ENCODE data around the gene MEGF11. TPM values are rescaled to one million over a fixed set of nuclear protein-coding genes. Genes with fewer than 3 reads are reported as not detected.

MEGF11 gene
- polyA plus RNA-seq, 1 of the 3 experiments (the other 2 are of a cell fraction) = not detected

DNA sequence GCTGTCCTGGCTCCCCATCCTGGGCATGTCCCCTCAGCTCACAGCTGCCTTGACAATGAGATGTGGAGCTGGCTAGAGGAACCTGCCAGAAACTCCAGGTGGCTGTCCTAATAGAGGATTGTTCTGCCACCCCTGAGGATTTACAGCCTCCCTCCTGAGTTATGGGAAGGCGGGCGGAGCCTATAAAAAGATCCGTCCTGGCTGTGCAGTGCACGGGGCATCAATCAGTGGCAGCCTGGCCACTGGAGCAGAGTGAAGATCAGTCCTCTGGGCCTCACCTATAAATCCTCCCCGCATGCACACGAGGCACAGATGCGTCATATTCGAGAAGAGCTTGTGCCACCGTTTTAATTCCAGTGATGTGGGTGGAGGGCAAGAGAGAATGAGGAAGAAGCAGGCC is 90.0 kb downstream of the MEGF11 start:
- Histone ChIP-seq H4K20me1 (ENCODE audit: insufficient read depth) (no peaks in the 10 kb centered on the region), H3F3A (replicated peaks; ENCODE audit: insufficient read depth) (no peaks in the 10 kb centered on the region), H3K27me3 (ENCODE audit: insufficient read depth) (no peaks in the 10 kb centered on the region), H3K9me2 (no peaks in the 10 kb centered on the region), H3K4me3 (ENCODE audit: low read depth in 2 of 2, low read length in 1 of 2) (no peak overlapping the region), H3K4me1 (ENCODE audit: control insufficient read depth in 1 of 2, insufficient read depth in 2 of 2, low read depth in 1 of 2, low read length in 1 of 2) (peaks cover 0 to 24% of the 10 kb centered on the region in 2 experiments; a peak in 1 of 4 replicates), H3K9me3 (no peaks in the 10 kb centered on the region), H2AFZ (ENCODE audit: low read depth) (no peak overlapping the region), H3K9ac (no peak overlapping the region), H3K36me3 (replicated peaks in 1 of 2; ENCODE audit: control insufficient read depth in 1 of 2, insufficient read depth in 2 of 2, low read length in 1 of 2) (no peaks in the 10 kb centered on the region), H3K79me2 (ENCODE audit: insufficient read depth) (no peaks in the 10 kb centered on the region), H3K4me2 (no peak overlapping the region), H3K27ac (ENCODE audit: low read depth in 2 of 2, low read length in 1 of 2) (no peak overlapping the region)
- ChIA-PET CTCF (no interaction called here), POLR2A (no interaction called here)
- TF ChIP-seq, protein P1, sequence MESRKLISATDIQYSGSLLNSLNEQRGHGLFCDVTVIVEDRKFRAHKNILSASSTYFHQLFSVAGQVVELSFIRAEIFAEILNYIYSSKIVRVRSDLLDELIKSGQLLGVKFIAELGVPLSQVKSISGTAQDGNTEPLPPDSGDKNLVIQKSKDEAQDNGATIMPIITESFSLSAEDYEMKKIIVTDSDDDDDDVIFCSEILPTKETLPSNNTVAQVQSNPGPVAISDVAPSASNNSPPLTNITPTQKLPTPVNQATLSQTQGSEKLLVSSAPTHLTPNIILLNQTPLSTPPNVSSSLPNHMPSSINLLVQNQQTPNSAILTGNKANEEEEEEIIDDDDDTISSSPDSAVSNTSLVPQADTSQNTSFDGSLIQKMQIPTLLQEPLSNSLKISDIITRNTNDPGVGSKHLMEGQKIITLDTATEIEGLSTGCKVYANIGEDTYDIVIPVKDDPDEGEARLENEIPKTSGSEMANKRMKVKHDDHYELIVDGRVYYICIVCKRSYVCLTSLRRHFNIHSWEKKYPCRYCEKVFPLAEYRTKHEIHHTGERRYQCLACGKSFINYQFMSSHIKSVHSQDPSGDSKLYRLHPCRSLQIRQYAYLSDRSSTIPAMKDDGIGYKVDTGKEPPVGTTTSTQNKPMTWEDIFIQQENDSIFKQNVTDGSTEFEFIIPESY (IDR thresholded peaks at IDR 0.05; ENCODE audit: borderline replicate concordance, low read depth) = no peak
- TF ChIP-seq FOXM1 (IDR thresholded peaks at IDR 0.05; ENCODE audit: low read depth) (no peak), YY1 (IDR thresholded peaks at IDR 0.05; ENCODE audit: low read depth) (no peak), TCF12 (IDR thresholded peaks at IDR 0.05) (no peak), RXRA (IDR thresholded peaks at IDR 0.05; ENCODE audit: borderline replicate concordance, low read depth) (no peak), GATA2 (CRISPR knock-in tag; IDR thresholded peaks at IDR 0.05) (no peak), NRF1 (IDR thresholded peaks at IDR 0.05; ENCODE audit: low read depth, low read length) (no peak), RCOR1 (IDR thresholded peaks at IDR 0.05; ENCODE audit: low read length) (no peak), FOSL2 (IDR thresholded peaks at IDR 0.05; ENCODE audit: borderline replicate concordance, low read depth) (no peak), NFIC (IDR thresholded peaks at IDR 0.05; ENCODE audit: borderline replicate concordance) (no peak), MXI1 (IDR thresholded peaks at IDR 0.05; ENCODE audit: low read depth, low read length) (no peak), GABPA (IDR thresholded peaks at IDR 0.05; ENCODE audit: low read depth) (no peak), JUND (IDR thresholded peaks at IDR 0.05) (no peak), TEAD4 (IDR thresholded peaks at IDR 0.05; ENCODE audit: borderline replicate concordance, insufficient read depth) (no peak), EZH2phosphoT487 (IDR thresholded peaks at IDR 0.05; ENCODE audit: borderline replicate concordance, low read depth) (no peak), PBX3 (IDR thresholded peaks at IDR 0.05) (no peak), IRF3 (IDR thresholded peaks at IDR 0.05; ENCODE audit: low read depth, low read length) (no peak)
- TF ChIP-seq, protein P2, sequence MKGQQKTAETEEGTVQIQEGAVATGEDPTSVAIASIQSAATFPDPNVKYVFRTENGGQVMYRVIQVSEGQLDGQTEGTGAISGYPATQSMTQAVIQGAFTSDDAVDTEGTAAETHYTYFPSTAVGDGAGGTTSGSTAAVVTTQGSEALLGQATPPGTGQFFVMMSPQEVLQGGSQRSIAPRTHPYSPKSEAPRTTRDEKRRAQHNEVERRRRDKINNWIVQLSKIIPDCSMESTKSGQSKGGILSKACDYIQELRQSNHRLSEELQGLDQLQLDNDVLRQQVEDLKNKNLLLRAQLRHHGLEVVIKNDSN (IDR thresholded peaks at IDR 0.05; ENCODE audit: borderline replicate concordance, low read depth) = no peak
- TF ChIP-seq, protein P3, sequence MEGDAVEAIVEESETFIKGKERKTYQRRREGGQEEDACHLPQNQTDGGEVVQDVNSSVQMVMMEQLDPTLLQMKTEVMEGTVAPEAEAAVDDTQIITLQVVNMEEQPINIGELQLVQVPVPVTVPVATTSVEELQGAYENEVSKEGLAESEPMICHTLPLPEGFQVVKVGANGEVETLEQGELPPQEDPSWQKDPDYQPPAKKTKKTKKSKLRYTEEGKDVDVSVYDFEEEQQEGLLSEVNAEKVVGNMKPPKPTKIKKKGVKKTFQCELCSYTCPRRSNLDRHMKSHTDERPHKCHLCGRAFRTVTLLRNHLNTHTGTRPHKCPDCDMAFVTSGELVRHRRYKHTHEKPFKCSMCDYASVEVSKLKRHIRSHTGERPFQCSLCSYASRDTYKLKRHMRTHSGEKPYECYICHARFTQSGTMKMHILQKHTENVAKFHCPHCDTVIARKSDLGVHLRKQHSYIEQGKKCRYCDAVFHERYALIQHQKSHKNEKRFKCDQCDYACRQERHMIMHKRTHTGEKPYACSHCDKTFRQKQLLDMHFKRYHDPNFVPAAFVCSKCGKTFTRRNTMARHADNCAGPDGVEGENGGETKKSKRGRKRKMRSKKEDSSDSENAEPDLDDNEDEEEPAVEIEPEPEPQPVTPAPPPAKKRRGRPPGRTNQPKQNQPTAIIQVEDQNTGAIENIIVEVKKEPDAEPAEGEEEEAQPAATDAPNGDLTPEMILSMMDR (IDR thresholded peaks at IDR 0.05) = no peak
- TF ChIP-seq, protein P4, sequence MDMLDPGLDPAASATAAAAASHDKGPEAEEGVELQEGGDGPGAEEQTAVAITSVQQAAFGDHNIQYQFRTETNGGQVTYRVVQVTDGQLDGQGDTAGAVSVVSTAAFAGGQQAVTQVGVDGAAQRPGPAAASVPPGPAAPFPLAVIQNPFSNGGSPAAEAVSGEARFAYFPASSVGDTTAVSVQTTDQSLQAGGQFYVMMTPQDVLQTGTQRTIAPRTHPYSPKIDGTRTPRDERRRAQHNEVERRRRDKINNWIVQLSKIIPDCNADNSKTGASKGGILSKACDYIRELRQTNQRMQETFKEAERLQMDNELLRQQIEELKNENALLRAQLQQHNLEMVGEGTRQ (IDR thresholded peaks at IDR 0.05; ENCODE audit: borderline replicate concordance, low read depth, low read length) = no peak
- 75% methylated on average over 9 of the region's 9 CpGs for WGBS (ENCODE audit: low lambda C conversion rate)
- DNase-seq = no peak
